Activated T-helper 9 cell treated with anti-CD3 and anti-CD28 coated beads, Interleukin-2, amount 50 U/mL, for 16 hours (primary cell): ENCODE measurements around the gene NIP7.
A peak's percentile ranks its signal among the peaks of the same experiment; 100 is the strongest.
"Not testable (repeated sequence)": the region's sequence is repeated elsewhere in the genome, so short reads cannot be mapped to it uniquely, and the experiment has no call there.

Experiments used
- DNase-seq: peaks from one replicate; pipeline ENCODE4 v3.0.0-alpha.2; 2020; ENCODE audit warnings: low read depth

NIP7 gene

DNA sequence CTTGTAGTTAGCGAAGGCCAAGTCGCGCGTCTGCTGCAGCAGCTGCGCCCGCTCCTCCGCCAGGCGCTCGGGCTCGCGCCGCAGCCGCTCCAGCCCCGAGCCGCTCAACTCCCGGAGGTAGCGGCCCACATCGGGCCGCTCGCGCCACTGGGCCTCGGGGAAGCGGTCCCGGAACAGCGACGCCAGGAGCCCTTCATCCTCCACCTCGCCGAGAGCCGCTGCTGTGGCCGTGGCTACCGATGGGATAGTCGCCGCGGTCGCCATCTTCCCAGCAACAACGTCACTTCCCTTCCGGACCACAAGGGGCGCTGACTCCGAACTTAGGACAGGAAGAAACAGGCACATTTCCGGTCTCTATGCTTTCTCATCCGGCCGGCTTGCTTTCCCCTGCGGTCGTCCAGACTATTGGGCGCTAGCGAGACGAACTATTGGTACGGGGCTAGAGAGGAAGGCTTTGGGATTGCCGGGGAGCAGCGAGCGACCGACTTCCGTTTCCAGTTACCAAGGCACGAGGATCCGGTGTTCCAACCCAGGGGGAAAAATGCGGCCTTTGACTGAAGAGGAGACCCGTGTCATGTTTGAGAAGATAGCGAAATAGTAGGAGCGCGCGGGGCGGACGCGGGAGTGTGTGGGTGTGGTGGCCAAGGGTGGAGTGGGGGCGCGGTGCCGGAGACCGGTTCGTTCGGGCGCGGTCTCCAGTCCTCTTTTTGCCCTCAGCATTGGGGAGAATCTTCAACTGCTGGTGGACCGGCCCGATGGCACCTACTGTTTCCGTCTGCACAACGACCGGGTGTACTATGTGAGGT, at the start of gene NIP7, which contains the start of gene COG8:
TSS of gene NIP7 (plus strand) at position 484 of the 806 bp plus-strand sequence. CDS start at position 542, 58 bp downstream.
TSS of gene COG8 (minus strand) at position 276 of the 806 bp plus-strand sequence. CDS start at position 264, 12 bp downstream.
- DNase-seq = peak; percentile 87

DNA sequence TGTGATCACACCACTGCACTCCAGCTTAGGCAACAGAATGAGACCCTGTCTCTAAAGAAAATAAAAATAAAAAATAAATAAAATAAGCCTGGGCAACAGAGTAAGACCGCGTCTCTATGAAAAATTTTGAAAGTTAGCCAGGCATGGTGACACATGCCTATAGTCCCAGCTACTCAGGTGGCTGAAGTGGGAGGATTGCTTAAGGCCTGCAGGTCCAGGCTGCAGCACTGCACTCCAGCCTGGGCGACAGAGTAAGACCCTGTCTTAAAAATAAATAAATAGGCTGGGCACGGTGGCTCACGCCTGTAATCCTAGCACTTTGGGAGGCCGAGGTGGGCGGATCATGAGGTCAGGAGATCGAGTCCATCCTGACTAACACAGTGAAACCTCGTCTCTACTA, 47.9 kb upstream of the NIP7 start:
- not testable (repeated sequence) for DNase-seq

DNA sequence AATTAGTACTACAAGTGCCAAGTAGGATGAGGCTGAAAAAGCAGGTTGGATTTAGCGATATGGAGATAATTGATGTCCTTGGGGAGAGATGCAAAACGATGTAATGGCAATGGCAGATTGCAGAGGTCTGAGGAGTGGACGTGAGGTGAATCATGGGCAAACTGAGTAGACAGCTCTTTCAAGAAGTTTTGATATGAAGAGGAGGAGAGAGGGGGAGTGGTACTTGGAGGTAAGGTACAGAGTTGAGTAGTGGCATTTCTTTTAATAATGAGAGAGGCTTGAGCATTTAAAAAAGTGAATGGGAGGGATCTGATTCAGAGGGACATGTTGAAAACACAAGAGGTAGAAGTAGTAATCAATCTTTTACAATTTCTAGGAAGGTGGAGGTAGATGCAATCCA, 46.2 kb upstream of the NIP7 start:
- DNase-seq = no peak

DNA sequence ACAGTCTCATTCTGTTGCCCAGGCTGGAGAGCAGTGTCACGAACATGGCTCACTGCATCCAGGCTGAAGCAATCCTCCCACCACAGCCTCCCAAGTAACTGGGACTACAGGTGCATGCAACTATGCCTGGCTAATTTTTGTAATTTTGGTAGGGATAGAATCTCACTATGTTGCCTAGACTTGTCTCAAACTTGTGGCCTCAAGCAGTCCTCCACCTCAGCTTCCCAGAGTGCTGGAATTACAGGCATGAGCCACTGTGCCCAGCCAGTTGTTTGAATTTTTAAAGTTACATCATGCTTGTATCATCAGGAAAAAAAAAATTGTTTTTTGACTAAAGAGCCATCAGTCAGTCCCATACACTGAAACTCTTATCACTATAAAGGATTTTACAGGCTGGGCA, 45.5 kb upstream of the NIP7 start:
- no peak for DNase-seq

DNA sequence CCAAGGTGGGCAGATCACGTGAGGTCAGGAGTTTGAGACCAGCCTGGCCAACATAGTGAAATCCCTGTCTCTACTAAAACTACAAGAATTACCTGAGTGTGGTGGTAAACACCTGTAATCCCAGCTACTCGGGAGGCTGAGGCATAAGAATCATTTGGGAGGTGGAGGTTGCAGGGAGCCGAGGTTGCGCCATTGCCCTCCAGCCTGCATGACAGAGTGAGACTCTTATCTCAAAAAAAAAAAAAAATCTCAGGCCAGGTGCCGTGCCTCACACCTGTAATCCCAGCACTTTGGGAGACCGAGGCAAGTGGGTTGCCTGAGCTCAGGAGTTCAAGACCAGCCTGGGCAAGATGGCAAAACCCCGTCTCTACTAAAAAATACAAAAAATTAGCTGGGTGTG, 42.8 kb upstream of the NIP7 start:
- not testable (repeated sequence) for DNase-seq

DNA sequence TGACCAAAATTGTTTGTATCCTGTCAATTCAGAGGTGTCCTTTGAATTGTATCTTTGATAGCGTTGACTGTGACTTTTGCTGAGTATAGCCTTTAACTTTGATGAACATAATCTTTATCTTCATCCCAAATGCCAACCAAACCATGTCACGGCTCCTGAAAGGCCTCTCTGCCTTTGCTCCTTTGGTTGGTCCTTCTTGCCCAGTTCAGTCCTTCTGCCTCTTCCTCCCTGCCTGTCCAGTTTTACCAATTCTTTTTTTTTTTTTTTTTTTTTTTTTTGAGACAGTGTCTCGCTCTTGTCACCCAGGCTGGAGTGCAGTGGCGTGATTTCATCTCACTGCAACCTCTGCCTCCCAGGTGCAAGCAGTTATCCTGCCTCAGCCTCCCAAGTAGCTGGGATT, 41.3 kb upstream of the NIP7 start:
- no peak for DNase-seq

DNA sequence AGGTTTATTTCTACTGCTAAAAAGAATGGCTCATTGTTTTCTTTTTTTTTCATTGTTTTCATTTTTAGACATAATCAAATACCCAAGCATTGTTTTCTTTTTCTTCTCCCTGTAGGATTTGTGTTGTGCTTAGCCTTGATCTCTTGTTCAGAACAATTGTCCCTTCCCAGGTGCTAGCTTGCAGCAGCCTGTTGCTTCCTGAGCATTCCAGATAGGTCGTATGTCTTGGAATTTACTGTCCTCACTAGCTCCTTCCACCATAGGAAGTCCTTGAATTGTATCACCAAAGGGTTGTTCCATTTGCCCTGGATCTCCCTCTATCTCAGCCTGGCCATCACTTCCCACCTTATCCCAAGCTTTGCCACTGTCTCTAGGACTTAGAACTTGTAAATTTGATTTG, 38.4 kb upstream of the NIP7 start:
- DNase-seq = no peak

DNA sequence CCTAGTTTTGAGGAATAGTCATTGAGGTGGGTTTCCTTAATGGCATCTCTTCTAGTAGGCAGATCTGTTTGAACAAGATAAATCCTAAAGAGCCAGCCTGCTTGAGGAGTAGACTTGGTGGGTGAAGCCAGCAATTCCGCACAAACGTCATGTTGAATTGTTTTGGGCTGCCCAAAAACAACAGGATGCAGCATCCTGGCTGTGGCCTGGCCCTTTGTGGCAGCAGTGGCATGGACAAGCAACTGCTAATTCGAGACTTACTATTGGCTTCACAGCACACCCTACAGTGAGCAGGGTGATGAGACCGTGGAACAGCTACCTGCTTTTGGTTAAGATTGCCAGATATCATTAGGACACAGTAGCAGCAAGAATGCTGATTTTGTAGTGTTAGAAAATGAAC, 37.7 kb upstream of the NIP7 start:
- no peak for DNase-seq

DNA sequence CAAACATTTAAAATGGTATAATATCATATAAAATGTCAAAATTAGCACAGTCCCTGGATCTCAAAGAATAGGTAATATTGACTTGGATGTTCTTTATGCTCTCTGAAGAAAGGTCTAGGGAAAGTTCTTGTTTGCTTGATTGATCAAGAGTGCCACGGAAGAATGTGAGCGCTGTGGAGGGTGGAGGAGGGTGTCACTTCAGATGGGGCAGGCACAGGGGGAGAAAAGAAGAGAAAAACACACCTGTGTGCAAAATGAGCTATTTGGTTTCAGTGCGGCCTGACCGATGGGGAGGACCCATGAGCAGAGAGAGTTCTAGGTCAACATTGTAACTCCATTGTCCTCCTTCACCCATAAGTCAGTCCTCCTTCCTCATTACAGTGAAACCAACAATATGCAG, 37.3 kb upstream of the NIP7 start:
- no peak for DNase-seq

DNA sequence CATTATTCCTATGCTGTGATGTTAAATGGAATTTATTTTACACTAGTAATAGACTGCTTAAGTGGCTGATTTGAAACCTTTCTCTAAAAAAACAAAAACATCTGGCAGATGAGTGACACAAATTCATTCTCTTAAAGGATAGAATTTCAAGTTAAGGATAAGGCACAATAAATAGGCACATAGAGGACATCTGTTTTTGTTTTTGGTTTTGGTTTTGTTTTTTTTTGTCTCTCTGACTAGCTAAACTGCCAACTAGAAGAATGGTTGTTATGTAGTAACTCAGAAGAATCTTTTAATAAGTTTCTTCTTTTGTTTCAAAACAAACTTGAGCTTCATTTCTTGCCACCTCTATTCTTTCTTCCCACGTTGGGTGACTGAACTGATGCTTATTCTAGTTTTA, 33.5 kb upstream of the NIP7 start:
- DNase-seq = no peak

DNA sequence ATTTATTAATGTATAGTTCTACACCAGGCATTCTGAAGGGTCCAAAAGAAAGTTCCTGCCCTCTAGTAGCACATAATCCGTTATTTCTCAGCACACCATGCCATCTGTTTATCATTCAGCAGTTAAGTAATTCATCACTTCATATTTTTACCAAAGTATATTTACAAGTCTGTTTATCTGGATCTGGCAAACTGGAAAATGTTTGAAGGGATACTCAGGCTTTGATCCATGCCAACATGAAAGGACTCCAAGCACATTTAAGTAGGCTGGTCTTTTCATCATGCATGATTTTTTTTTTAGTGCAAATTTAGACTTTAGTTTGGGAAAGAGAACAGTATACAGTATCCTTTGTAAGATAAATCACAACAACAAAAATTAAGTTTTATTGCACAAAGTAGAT, 32.5 kb upstream of the NIP7 start:
- no peak for DNase-seq

DNA sequence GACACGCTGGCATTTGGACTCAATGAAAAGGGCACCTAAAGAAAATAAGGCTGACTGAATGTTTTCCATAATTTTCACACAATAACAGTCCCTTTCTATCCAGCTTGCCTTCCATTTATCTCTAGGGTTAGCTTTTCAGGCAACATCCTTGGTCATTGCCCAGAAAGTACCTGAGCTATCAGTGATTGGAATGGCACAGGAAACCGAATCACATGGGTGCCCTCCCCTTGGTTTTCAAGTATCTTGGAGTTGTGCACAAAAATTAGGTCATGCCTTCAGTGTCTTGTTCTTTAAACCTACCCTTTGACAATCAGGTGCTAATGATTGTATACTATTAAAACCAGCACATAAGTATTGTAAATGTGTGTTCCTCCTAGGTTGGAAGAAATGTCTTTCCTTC, 31.7 kb upstream of the NIP7 start:
- DNase-seq = no peak

DNA sequence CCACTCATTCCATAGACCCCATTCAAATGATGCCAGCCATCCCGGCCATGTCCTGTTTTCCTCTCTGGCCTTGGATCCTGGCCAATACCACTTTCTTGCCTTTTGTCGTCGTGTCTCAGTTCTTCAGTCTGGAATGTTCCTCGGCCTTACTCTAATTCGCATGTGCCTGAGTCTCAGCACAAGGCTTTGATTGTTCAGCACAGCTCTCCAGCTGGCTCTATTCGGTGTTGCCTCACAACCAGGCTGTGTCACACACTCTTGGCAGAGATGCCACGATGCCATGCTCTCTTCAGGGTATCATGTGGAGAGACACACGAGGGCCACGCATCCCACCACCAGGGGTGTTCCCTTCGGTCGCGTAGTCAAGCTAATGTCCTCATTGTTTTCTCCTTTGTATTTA, 30.3 kb upstream of the NIP7 start:
- DNase-seq = no peak

DNA sequence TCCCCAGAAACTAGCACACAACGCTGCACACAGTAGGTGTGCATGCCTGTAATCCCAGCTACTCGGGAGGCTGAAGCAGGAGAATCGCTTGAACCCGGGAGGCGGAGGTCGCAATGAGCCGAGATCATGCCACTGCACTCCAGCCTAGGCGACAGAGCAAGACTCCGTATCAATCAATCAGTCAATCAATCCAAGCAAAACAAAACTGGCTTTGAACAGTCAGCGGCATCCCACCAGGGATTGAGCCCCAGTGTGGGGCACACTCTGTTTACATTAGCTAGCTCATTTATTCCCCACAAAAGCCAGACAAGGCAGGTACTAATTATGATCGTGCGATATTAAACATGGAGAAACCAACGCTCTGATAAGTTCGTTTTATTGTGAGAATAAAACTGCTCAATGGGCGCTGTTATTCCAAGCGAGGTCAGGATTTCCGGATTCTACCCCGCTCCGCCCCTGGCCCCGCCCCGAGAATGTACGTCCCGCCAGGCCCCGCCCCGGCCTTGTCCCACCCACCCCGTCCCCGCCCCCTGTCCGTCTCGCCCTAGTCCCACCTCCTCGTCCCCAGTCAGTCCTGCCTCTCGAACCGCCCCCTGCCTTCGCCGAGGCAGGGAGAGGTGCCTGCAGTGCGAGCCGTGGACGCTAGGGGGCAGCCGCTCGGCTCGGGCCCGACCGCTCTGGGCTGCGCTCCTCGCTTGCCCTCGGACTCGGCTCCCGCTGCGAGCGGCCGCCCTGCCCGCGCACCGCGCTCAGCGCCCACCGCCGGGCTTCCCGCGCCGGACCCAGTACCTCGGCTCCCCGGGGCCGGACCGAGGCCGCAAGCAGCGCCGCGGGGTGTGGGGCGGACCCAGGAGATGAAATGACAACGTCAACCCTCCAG, 28.7 kb upstream of the NIP7 start, which contains the start of gene VPS4A:
TSS of gene VPS4A (plus strand) at position 698 of the 880 bp plus-strand sequence. CDS start at position 860, 162 bp downstream.
- DNase-seq = peak; percentile 97

DNA sequence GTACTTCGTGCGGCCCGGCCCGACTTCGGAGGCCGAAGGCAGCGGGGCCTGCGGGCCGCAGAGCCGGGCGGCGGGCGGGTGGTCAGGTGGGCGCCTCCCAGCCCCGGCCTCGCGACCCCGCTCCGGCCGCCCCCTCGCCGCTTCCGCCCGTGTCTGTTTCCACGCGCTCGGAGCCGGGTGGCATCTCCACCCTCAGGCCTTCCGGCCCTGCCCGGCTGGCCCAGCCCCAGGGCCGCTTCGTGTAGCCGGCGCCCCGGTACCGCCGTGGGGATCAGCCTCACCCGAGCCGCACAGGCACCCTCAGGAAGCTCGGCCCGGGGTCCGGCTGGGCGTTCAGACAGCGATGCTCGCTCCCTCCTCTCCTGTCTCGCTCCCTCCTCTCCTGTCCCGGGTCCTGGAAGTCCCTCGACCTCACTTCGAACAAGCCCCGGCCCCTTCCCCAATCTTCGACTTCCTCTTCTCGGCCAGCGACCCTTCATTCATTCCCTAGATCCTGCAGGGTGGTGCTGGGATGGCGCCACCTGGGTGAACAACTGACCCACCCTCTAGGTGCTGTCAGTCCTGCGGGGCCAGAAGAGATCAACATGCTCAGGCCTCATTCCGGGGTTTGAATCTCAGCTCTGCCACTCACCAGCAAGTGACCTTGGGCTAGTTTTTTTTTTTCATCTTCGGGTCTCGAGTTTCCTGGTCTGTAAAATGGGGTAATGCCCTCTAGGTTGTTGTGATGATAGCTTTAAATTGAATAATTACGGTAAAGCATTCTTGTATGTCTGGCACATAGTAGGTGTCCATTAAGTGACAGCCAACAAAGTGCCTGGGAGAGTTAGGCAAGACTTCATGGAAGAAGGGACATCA, 27.8 kb upstream of the NIP7 start:
- peak; percentile 24 for DNase-seq

DNA sequence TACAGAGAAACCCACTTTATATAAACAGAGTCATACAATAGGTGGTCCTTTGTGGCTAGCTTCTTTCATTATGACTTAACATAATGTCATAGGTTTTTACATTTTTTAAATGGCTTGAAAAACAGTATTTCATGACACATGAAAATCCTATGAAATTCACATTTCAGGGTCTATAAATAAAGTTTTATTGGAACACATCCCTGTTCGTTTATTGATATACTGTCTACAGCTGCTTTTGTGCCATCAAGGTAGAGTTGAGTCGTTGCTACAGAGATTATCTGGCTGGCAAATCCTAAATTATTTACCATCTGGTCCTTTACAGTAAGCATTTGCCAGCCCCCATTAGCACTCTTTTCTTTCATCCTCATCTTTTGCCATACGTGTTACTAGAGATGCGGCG, 26.1 kb upstream of the NIP7 start:
- DNase-seq = no peak

DNA sequence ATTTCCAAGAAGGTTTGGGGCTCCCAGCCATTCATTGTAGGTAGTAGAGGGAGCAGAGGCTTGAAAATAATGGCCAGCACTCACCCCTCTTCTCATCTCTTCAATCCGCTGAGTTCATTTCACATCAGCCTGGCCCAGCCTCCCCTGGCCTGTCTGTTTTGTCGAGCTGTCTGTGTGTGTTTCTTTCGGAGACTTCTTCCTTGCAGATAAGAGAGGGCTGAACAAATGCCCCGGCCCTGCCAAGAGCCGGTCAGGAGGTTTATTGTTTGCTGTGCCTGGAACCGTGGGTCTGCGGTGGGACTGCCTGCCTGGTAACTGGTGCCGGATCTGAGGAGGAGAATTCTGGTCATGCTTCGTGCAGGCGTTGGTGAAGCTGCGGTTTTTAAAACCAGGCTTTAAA, 25.0 kb upstream of the NIP7 start:
- no peak for DNase-seq

DNA sequence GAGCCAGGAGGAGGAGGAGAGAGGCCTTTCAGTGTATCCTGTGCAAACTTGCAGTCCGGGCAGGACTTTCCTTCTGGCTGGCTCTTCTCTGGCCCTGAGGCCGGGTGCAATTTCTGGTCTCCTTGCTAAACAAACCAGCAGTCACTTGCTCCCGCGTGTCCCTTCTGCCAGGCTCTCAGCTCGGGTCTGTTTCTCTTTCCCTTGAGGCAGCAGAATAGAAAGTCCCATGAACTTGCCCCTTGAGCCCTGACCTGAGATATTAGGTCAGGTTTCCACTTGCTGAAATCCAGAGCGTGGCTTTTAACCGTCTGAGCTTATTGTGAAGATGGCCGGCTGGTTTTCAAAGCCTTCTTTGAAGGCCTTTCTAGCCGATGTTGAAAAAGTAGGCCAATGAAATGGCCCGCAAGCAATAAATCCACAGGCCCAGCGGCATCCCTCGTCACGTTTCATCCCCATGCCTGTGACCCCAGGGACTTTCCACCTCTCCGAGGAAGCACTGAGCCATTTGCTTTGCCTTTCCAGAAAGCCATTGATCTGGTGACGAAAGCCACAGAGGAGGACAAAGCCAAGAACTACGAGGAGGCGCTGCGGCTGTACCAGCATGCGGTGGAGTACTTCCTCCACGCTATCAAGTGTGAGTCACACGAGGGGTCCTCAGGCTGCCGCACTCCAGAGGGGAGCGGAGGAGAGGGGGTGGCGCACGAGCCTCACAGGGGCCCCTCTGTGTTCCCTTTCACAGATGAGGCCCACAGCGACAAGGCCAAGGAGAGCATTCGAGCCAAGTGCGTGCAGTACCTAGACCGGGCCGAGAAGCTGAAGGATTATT, 23.9 kb upstream of the NIP7 start:
- DNase-seq = no peak

DNA sequence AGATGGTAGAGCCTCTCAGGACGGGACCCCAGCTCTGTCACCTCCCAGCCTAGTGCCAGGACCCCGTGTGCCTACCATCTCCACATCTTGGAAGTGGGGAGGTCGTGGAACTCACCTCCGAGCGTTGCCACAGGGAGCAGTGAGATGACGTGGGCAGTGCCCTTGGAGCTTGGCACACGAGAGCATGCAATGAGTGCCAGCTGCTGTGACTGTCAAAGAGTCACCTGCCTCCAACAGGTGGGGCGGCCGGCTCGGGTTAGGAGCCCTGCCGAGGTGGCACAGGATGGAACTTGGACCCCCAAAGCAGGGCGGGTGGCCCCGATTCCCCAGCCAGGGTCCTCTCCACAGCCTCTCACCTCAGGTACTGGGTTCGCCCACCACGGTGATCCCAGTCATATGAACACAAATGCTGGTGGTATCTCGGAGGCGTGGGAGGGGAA, 23.0 kb upstream of the NIP7 start:
- DNase-seq = no peak

DNA sequence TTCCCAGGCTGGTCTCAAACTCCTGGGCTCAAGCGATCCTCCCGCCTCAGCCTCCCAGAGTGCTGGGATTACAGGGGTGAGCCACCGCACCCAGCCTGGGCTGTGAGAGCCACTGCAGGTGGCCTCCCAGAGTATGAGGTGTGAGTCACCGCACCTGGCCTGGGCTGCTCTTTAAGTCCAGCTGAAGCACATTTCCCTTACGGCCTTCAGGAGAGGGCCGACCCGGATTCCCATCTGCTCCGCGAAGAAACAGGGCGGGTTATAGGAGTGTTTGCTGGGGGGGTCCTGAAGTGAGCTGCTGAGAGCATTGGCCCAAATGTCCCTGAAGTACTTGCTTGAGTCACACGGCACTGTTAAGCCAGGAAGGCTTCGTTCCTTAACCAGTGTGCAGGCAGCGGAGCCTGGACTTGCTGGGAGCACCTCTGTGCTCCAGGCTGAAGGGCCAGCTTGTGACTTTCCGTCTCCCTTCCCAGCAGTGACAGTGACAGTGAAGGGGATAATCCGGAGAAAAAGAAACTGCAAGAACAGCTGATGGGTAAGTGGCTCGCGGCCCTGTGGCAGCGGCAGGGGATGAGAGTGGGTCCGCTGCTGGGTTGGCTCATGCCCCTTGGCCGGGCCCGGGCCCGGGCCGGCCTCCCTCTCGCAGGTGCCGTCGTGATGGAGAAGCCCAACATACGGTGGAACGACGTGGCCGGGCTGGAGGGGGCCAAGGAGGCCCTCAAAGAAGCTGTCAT, 21.2 kb upstream of the NIP7 start:
- DNase-seq = no peak
